ENCODE measurements around the gene FBN1.
A peak's percentile ranks its signal among the peaks of the same experiment; 100 is the strongest.

FBN1 gene

DNA sequence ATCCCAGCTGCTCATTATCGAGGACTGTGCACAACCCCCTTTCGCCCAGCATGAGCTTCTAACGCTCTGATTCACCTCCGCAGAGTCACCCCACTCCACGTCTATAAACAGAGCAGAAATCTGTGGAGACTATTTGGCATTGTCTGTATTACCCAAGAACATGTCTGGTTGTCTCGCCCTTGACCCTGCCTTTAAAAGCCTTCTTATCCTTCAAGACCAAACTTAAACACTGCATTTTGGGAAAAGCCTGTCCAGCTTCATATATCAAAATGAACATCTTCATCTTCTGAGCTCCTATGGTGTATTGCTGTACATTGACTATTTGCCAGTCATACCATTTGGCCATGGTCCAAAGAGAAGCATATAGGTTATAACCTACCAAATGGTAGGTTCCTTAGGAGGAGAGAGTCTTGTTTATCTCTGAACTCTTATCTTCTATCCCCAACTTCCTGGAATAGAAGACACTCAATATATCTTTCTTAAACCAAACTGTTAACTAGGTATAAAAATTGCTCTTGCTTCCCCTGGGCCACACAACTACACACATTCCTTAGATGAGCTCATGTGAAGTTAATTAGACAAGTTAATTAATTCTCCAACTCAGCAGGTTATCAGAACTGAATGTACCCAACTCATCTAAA is 90.1 kb downstream of the FBN1 start:
- H3K4me3 ChIP-seq (ENCODE audit: low read depth, low read length) = no peak overlapping the region
- peak; percentile 59 for DNase-seq (ENCODE audit: low read depth)
- TF ChIP-seq, protein P1, sequence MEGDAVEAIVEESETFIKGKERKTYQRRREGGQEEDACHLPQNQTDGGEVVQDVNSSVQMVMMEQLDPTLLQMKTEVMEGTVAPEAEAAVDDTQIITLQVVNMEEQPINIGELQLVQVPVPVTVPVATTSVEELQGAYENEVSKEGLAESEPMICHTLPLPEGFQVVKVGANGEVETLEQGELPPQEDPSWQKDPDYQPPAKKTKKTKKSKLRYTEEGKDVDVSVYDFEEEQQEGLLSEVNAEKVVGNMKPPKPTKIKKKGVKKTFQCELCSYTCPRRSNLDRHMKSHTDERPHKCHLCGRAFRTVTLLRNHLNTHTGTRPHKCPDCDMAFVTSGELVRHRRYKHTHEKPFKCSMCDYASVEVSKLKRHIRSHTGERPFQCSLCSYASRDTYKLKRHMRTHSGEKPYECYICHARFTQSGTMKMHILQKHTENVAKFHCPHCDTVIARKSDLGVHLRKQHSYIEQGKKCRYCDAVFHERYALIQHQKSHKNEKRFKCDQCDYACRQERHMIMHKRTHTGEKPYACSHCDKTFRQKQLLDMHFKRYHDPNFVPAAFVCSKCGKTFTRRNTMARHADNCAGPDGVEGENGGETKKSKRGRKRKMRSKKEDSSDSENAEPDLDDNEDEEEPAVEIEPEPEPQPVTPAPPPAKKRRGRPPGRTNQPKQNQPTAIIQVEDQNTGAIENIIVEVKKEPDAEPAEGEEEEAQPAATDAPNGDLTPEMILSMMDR (IDR thresholded peaks at IDR 0.05; ENCODE audit: low read depth, low read length, missing control alignments) = no peak
- in situ Hi-C loops (cut with HindIII; ENCODE audit: low sequenced_read_pairs) = no loop called here

- TF ChIP-seq, protein P1 (IDR thresholded peaks at IDR 0.05; ENCODE audit: low read depth, low read length, missing control alignments) = no peak
- H3K4me3 ChIP-seq (ENCODE audit: low read depth, low read length) = no peak overlapping the region
- in situ Hi-C loops (cut with HindIII; ENCODE audit: low sequenced_read_pairs) = no loop called here
- no peak for DNase-seq (ENCODE audit: low read depth)
Measured at GRCh38 chr15:48554112-48554511, 91.4 kb downstream of the FBN1 start.

GRCh38 chr15:48553559-48553958 is 92.0 kb downstream of the FBN1 start:
- no peak for DNase-seq (ENCODE audit: low read depth)
- in situ Hi-C loops (cut with HindIII; ENCODE audit: low sequenced_read_pairs) = no loop called here
- TF ChIP-seq, protein P1 (IDR thresholded peaks at IDR 0.05; ENCODE audit: low read depth, low read length, missing control alignments) = no peak
- no peak overlapping the region for H3K4me3 ChIP-seq (ENCODE audit: low read depth, low read length)

DNA sequence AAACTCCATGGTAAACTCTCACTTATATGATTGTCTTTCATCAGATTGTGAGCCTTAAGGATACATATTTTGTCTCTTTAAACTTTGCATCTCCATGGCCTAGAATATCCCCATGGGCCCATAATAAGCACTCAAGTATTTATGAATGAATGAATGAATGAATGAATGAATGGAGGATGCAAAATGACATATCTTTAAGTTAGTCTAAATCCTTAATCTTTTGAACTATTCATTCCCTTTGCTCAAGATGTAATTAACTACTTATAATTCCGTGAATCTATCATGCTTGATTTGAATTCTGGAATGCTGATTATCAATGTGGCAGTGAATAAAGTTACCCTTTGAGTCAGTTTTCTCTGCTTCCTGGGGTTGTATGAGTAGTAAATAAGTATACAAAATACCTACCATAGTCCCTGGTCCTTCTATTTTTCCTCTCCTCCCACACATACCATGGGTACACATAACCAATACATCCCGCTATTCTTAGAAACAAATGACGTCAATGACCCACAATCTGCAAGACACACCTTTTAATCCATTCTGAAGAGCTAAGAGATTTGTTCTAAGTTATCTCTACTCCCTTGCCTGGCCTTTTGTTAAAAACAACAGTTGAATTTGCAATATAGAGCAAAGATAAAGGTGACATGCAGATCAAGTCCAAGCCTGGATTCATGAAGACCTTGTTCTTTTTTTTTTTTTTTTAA is 94.5 kb downstream of the FBN1 start:
- in situ Hi-C loops (cut with HindIII; ENCODE audit: low sequenced_read_pairs) = no loop called here
- no peak overlapping the region for H3K4me3 ChIP-seq (ENCODE audit: low read depth, low read length)
- DNase-seq (ENCODE audit: low read depth) = no peak
- TF ChIP-seq, protein P1 (IDR thresholded peaks at IDR 0.05; ENCODE audit: low read depth, low read length, missing control alignments) = no peak

DNA sequence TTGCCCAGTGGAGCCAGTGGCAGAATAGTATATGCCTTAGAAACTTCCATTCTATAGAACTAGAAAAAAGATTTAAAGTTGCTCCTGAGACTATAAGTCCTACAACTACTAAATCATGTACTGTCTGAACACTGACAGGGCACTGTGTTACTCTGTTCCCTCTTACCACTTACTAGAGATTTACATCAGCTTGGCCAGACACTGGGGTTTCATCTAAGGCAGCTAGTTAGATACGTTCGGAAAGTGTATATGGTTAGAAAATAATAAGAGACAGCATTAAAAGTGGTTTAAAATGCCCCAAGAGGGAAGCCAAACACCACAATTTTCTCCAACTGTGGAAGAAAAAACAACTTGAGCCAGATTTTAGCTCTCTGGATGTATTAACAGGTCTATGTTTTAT is 97.1 kb downstream of the FBN1 start:
- no peak for DNase-seq (ENCODE audit: low read depth)
- TF ChIP-seq, protein P1 (IDR thresholded peaks at IDR 0.05; ENCODE audit: low read depth, low read length, missing control alignments) = no peak
- no peak overlapping the region for H3K4me3 ChIP-seq (ENCODE audit: low read depth, low read length)
- in situ Hi-C loops (cut with HindIII; ENCODE audit: low sequenced_read_pairs) = no loop called here

DNA sequence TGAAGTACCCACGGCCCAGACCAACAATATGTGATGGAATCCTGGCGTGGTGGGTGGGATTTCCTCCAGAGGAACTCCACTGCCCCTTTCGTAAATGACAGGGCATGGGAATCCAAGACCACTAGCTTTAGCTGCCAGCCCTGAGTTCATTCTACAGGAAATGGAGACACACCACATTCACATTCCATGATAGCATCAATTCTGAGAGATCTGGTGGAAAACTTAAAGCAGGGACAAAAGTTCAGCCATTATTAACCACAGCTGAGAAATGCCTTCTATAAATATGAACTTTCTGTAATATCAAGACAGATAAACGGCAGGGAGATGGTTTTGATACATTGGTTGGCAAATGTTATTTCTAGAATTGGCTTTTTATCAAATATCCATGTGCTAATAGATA is 98.2 kb downstream of the FBN1 start:
- in situ Hi-C loops (cut with HindIII; ENCODE audit: low sequenced_read_pairs) = no loop called here
- TF ChIP-seq, protein P1 (IDR thresholded peaks at IDR 0.05; ENCODE audit: low read depth, low read length, missing control alignments) = no peak
- DNase-seq (ENCODE audit: low read depth) = peak; percentile 57
- no peak overlapping the region for H3K4me3 ChIP-seq (ENCODE audit: low read depth, low read length)
